ENCODE data around the gene ING2. TPM values are rescaled to one million over a fixed set of nuclear protein-coding genes. Genes with fewer than 3 reads are reported as not detected.

The ING2 gene
- total and polyA plus RNA-seq, 7 donors = 6.3 to 35.1 (median 13.6) TPM

- intact Hi-C loops (cut with DNase I) = no loop called here
- Histone ChIP-seq H3K36me3 (ENCODE audit: insufficient read depth in 1 of 2, low read depth in 1 of 2) (no peaks in the 10 kb centered on the region), H3K27me3 (ENCODE audit: insufficient read depth in 3 of 3, low read length in 2 of 3) (no peaks in the 10 kb centered on the region), H3K9me3 (peaks cover 10% of the 10 kb centered on the region), H3K27ac (no peak overlapping the region), H3K4me3 (no peak overlapping the region), H3K4me1 (no peaks in the 10 kb centered on the region)
- TF ChIP-seq CTCF (IDR thresholded peaks at IDR 0.05) = no peak
- DNase-seq (no peak), ATAC-seq (no peak)
- 48 to 63% (median 49%) methylated on average over 3 of the region's 3 CpGs for WGBS, 3 donors
Observed at GRCh38 chr4:183541752-183542040, 36.8 kb downstream of the ING2 start.

GRCh38 chr4:183543435-183543834, 38.6 kb downstream of the ING2 start:
- no peak overlapping the region for H3K27ac ChIP-seq
- H3K4me3 ChIP-seq = no peak overlapping the region
- DNase-seq (no peak), ATAC-seq (no peak)
- no peaks in the 10 kb centered on the region for H3K4me1 ChIP-seq
- H3K9me3 ChIP-seq = peaks cover 10% of the 10 kb centered on the region
- intact Hi-C loops (cut with DNase I) = no loop called here
- no peak for TF ChIP-seq CTCF (IDR thresholded peaks at IDR 0.05)
- WGBS, 3 donors = 27 to 43% (median 29%) methylated on average over 2 of the region's 2 CpGs
- H3K36me3 ChIP-seq (ENCODE audit: insufficient read depth in 1 of 2, low read depth in 1 of 2) = no peaks in the 10 kb centered on the region
- H3K27me3 ChIP-seq (ENCODE audit: insufficient read depth in 3 of 3, low read length in 2 of 3) = no peaks in the 10 kb centered on the region

- TF ChIP-seq CTCF (IDR thresholded peaks at IDR 0.05) = no peak
- intact Hi-C loops (cut with DNase I) = no loop called here
- WGBS, 3 donors = 76 to 81% (median 81%) methylated on average over 5 of the region's 5 CpGs
- Histone ChIP-seq H3K27ac (no peak overlapping the region), H3K9me3 (peaks cover 10% of the 10 kb centered on the region), H3K4me3 (no peak overlapping the region), H3K4me1 (no peaks in the 10 kb centered on the region), H3K36me3 (ENCODE audit: insufficient read depth in 1 of 2, low read depth in 1 of 2) (no peaks in the 10 kb centered on the region), H3K27me3 (ENCODE audit: insufficient read depth in 3 of 3, low read length in 2 of 3) (no peaks in the 10 kb centered on the region)
- no peak for ATAC-seq
- DNase-seq = no peak
Observed at GRCh38 chr4:183544109-183544508, 39.3 kb downstream of the ING2 start.

GRCh38 chr4:183546376-183546775, 41.5 kb downstream of the ING2 start:
- intact Hi-C loops (cut with DNase I) = no loop called here
- H3K27ac ChIP-seq = no peak overlapping the region
- no peaks in the 10 kb centered on the region for H3K4me1 ChIP-seq
- no peaks in the 10 kb centered on the region for H3K27me3 ChIP-seq (ENCODE audit: insufficient read depth in 3 of 3, low read length in 2 of 3)
- TF ChIP-seq CTCF (IDR thresholded peaks at IDR 0.05) = no peak
- H3K9me3 ChIP-seq = peaks cover 10% of the 10 kb centered on the region
- ATAC-seq (no peak), DNase-seq (no peak)
- no peak overlapping the region for H3K4me3 ChIP-seq
- no peaks in the 10 kb centered on the region for H3K36me3 ChIP-seq (ENCODE audit: insufficient read depth in 1 of 2, low read depth in 1 of 2)
- WGBS, 3 donors = 90 to 96% (median 95%) methylated on average over 6 of the region's 6 CpGs

- Histone ChIP-seq H3K9me3 (peaks cover 10% of the 10 kb centered on the region), H3K27me3 (ENCODE audit: insufficient read depth in 3 of 3, low read length in 2 of 3) (no peaks in the 10 kb centered on the region), H3K4me3 (no peak overlapping the region), H3K4me1 (no peaks in the 10 kb centered on the region), H3K27ac (no peak overlapping the region), H3K36me3 (ENCODE audit: insufficient read depth in 1 of 2, low read depth in 1 of 2) (no peaks in the 10 kb centered on the region)
- WGBS, 3 donors = 85 to 87% (median 87%) methylated on average over 3 of the region's 3 CpGs
- no peak for TF ChIP-seq CTCF (IDR thresholded peaks at IDR 0.05)
- no peak for DNase-seq
- intact Hi-C loops (cut with DNase I) = no loop called here
- ATAC-seq = no peak
Observed at GRCh38 chr4:183548306-183548705, 43.4 kb downstream of the ING2 start.

Data from psoas muscle (tissue), 8 donors.